Activated CD8-positive, alpha-beta T cell treated with anti-CD3 and anti-CD28 coated beads, Interleukin-2, amount 10 ng/mL, durations not matched to agents 7 days and 5 days (primary cell): ENCODE measurements around the gene C19orf47. TPM values are rescaled to one million over a fixed set of nuclear protein-coding genes. Genes with fewer than 3 reads are reported as not detected.

Experiments
- ATAC-seq: fragments of 150-1000 bp; cut with Tn5 transposase; one replicate; pipeline ENCODE4 v1.10.0; 2021; ENCODE audit warnings: moderate library complexity
- CTCF ChIA-PET: fragments of 350-600 bp; sonication (Branson Sonifier 250); formaldehyde crosslinking; loops from one replicate; lab custom pipeline; 2021; ENCODE audit warnings: antibody characterized with exemption; lab: Charles Lee
- POLR2A ChIA-PET: fragments of 350-600 bp; sonication (Branson Sonifier 250); formaldehyde crosslinking; loops from one replicate; lab custom pipeline; 2021; ENCODE audit warnings: antibody characterized with exemption; lab: Charles Lee
- DNase-seq: peaks from one replicate; pipeline ENCODE4 v3.0.0-alpha.2; 2020
- H3K27ac Mint-ChIP-seq: one replicate; pipeline ENCODE4 v1.8.0; 2021; ENCODE audit warnings: mild to moderate bottlenecking, mixed read lengths
- H3K27me3 Mint-ChIP-seq: one replicate; pipeline ENCODE4 v1.8.0; 2021; ENCODE audit warnings: low read depth, mixed read lengths
- H3K36me3 Mint-ChIP-seq: one replicate; pipeline ENCODE4 v1.8.0; 2021; ENCODE audit warnings: low read depth, mixed read lengths
- H3K4me1 Mint-ChIP-seq: one replicate; pipeline ENCODE4 v1.8.0; 2021; ENCODE audit warnings: low read depth, mixed read lengths
- H3K4me3 Mint-ChIP-seq: one replicate; pipeline ENCODE4 v1.8.0; 2021; ENCODE audit warnings: mild to moderate bottlenecking, mixed read lengths
- H3K9me3 Mint-ChIP-seq: one replicate; pipeline ENCODE4 v1.8.0; 2022; ENCODE audit warnings: mixed read lengths; ENCODE audit not compliant: insufficient read depth
- microRNA-seq: library from miRNA; unstranded; fragments of <30 nt; microRNA quantifications from one replicate; pipeline ENCODE4 v1.2.0, GENCODE V29; 2022
- total RNA-seq, 2 experiments: library from RNA; stranded (reverse); gene quantifications; one replicate each; pipeline ENCODE4 v1.2.3, GENCODE V29; 2021

Gene C19orf47
- total RNA-seq, 2 experiments from 2014 or later: 27.7 to 28.3 TPM

DNA sequence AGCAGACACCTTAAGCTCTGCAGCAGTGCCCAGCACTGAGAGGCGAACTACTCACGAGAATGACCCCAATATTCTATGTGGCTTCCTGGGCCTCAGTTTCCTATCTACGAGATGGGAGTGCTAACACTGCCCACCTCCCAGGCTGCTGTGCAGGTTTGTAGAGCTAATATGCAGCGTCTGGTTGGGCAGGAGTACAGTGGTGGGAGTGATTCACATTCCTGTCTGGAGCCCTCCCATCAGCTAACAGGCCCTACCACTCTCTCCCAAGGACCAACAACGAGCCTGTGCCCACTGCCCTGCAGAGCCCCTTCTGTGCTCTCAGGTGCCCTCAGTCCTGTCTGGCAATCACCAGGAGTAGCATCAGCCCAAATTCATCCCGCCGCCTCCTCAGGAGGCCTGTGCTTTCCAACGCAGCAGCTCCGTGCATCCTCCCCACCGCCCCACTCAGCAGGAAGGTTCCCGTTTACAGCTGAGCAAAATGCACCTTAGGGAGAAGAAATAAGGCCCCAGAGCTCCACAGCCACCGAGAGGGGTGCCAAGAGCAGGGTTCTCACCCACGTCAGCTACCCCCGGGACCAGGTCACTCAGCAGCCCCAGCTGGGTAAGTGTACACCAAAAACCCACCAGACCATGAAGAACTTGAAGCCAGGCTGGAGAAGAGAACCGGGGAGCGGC is 69.7 kb downstream of the C19orf47 start:
- H3K4me1 Mint-ChIP-seq: peaks cover 64% of the 10 kb centered on the region
- no peak for DNase-seq
- no peaks in the 10 kb centered on the region for H3K27me3 Mint-ChIP-seq
- peak overlapping the region; percentile 34 for H3K27ac Mint-ChIP-seq
- peaks cover 5% of the 10 kb centered on the region for H3K36me3 Mint-ChIP-seq
- ATAC-seq: no peak
- POLR2A ChIA-PET: no interaction called here
- H3K4me3 Mint-ChIP-seq: no peak overlapping the region
- CTCF ChIA-PET: no interaction called here
- H3K9me3 Mint-ChIP-seq: no peaks in the 10 kb centered on the region

DNA sequence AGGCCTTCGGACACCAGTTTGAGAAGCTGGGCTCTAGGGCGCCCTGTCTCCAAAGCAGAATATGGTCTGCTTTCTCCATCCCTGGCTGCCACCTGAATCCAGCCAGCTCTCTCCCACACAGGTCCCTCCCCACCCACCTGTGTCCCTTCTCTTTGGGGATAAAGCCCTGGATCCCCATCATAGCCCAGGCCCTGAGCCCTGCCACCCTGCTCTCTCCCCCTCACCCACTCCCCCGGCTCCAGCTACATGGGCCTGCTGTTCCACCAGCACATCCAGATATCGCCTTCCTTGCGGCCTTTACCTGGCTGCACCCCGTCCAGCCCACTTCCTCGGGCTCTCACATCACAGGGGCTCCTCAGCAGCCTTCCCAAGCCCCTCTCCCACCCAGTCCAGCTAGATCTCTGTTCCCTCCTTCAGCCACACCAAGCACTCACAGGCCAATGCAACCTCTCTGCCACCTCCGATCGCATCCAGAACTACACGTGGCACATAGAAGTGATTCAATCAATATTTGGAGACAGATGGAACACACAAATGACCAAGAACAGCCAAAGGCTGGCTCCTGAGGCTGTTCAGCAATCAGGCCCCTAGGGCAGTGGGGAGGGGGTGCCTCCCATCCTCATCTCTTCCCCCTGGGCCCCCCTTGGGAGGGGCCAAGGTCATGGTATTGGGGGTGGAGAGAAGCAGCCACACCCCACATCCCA is 70.7 kb downstream of the C19orf47 start:
- POLR2A ChIA-PET: no interaction called here
- Mint-ChIP-seq H3K4me3 (no peak overlapping the region), H3K27ac (peak overlapping the region; percentile 7), H3K9me3 (no peaks in the 10 kb centered on the region), H3K4me1 (peaks cover 57% of the 10 kb centered on the region), H3K36me3 (peaks cover 5% of the 10 kb centered on the region), H3K27me3 (no peaks in the 10 kb centered on the region)
- CTCF ChIA-PET: no interaction called here
- no peak for DNase-seq
- ATAC-seq: no peak

DNA sequence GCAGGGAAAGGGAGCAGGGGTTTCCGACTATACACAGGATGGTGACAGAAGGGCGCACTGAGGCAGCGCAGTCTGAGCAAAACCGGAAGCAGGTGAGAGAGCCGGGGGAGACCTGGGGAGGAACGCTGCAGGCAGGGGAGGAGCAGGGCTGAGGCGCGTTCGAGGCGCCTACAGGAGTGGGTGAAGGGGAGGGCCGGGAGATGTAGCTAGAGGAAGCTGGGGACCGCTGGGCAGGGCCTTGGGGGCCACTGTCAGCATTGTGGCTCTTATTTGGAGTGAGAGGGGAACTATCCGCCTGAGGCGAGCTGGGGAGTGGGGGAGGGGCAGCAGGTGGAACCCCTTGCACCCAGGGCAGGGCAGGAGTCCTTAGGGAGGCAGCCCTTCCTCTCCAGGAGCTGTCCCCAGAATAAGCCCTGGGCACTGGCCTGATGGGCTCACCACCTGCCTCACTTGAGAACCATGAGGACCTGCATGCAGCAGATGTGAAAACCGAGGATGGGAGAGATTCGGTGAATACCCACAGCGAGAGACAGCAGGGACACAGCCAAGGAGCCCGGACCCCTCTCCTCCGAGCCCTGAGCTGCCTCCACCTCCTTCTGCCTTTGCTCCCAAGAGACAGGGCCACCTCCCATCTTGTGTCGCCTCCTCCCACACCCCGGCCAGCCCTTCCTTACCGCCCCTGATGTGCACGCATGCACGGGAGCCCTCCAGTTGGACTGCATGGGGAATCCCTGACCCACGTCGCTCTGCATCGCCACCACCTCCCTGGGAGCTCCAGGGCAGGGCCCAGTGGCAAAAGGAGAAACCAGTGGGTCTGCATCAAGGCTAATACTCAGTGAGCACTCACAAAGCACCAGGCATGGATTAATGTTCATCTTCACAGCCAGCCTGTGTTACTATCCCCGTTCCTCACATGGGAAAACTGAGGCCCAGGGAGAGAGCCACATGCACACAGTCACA is 73.3 kb downstream of the C19orf47 start:
- peak; percentile 81 for ATAC-seq
- Mint-ChIP-seq H3K9me3 (no peaks in the 10 kb centered on the region), H3K4me1 (peaks cover 53% of the 10 kb centered on the region), H3K27me3 (no peaks in the 10 kb centered on the region), H3K4me3 (peak overlapping the region; percentile 50), H3K27ac (peak overlapping the region; percentile 85), H3K36me3 (peaks cover 9% of the 10 kb centered on the region)
- DNase-seq: peak; percentile 71
- ChIA-PET POLR2A (interaction anchor here (1.4 kb wide), 1 partner anchor 10 kb away, joined by 4 read pairs; the partner anchor contains the start of gene AKT2), CTCF (interaction anchor here (0.5 kb wide), 1 partner anchor 129 kb away, joined by 3 read pairs; no protein-coding TSS in a partner anchor)

DNA sequence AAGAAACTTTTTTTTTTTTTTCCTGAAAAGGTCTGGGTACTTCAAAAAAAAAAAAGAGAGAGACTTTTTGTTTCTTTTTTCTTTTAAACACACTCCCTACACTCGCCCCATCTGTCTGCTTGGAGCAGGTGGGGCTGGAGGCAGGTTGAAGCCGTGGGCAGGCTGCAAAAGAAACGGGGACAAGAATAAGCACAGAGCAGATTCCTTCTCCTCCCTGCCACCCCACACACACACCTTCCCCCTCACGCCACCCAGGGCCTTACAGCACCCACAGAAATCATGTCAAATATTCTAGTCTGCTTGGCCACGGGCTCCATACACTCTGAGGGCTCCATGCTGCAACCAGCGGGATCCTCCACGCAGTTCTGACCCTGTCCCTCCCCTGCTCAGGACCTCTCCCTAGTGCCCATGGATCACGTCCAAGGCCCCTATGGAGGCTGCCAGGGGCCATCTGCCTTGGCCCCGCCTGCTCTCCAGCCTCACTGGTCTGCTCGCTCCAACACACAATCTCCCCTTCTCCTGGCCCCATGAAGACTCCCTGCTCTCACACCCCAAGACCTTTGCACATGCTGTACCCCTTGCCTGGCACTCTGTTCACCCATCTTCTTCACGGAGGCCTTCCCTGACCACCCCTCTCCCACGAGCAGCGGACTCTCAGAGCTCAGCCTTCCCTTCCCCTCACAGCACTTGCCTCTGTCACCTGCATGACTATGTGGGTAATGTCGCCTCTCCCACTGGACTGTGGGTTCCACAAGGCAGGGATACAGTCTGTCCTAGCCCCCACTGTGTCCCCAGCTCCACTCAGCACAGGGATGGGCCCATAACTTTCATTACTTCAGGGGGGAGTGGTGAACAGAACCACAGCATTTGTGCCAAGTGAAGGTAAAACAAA is 74.5 kb downstream of the C19orf47 start:
- Mint-ChIP-seq H3K4me3 (no peak overlapping the region), H3K36me3 (peaks cover 14% of the 10 kb centered on the region)

DNA sequence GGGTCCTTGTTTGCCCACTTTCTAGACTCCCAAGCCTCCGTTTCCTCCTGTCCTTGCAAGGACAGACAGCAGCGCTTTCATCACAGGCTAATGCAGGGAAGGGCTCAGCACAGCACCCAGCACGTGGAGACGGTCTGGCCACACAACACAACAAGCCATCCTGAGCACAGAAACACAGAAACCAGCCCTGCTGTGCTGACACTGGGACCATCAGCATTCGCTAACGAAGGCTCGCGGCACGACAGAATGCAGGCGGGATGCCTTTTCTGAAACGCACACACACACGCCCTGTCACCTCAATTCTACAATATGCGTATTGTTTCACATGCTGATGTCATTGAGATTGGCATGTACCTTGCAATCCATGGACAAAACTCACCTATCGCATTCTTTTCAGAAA is 75.9 kb downstream of the C19orf47 start:
- peaks cover 14% of the 10 kb centered on the region for H3K36me3 Mint-ChIP-seq
- H3K9me3 Mint-ChIP-seq: no peaks in the 10 kb centered on the region
- H3K4me3 Mint-ChIP-seq: no peak overlapping the region
- peaks cover 44% of the 10 kb centered on the region for H3K4me1 Mint-ChIP-seq
- DNase-seq (no peak), ATAC-seq (no peak)
- ChIA-PET CTCF (interaction anchor here (2.9 kb wide), 1 partner anchor 33 kb away, joined by 7 read pairs; no protein-coding TSS in a partner anchor), POLR2A (no interaction called here)
- no peaks in the 10 kb centered on the region for H3K27me3 Mint-ChIP-seq
- no peak overlapping the region for H3K27ac Mint-ChIP-seq

More for the DNA sequence above, 74.5 kb downstream of the C19orf47 start:
- H3K27me3 Mint-ChIP-seq: no peaks in the 10 kb centered on the region
- H3K9me3 Mint-ChIP-seq: no peaks in the 10 kb centered on the region
- ChIA-PET CTCF (interaction anchor here (0.5 kb wide), 1 partner anchor 128 kb away, joined by 3 read pairs; no protein-coding TSS in a partner anchor), POLR2A (no interaction called here)
- H3K27ac Mint-ChIP-seq: peak overlapping the region; percentile 85
- H3K4me1 Mint-ChIP-seq: peaks cover 52% of the 10 kb centered on the region
- no peak for DNase-seq
- ATAC-seq: no peak

DNA sequence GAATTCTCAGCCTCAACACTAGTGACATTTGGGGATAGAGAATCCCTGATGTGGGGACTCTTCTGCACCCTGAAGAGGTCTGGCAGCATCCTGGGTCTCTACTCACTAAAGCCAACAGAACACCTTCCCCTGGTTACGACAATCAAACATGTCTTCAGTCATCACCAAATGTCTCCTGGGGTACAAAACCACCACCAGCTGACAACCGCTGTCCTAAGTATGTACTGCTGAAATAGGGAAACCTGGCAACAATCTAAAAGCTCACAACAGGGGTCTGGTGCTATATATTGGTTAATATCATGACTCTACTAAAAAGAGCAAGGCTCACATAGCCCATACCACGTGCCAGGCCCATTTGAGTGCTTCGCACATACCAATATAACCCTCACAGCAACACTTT is 76.5 kb downstream of the C19orf47 start:
- DNase-seq (no peak), ATAC-seq (no peak)
- H3K4me1 Mint-ChIP-seq: peaks cover 42% of the 10 kb centered on the region
- peaks cover 14% of the 10 kb centered on the region for H3K36me3 Mint-ChIP-seq
- ChIA-PET CTCF (interaction anchor here (2.9 kb wide), 1 partner anchor 33 kb away, joined by 7 read pairs; no protein-coding TSS in a partner anchor), POLR2A (no interaction called here)
- H3K27me3 Mint-ChIP-seq: no peaks in the 10 kb centered on the region
- H3K9me3 Mint-ChIP-seq: no peaks in the 10 kb centered on the region
- no peak overlapping the region for H3K27ac Mint-ChIP-seq
- no peak overlapping the region for H3K4me3 Mint-ChIP-seq

DNA sequence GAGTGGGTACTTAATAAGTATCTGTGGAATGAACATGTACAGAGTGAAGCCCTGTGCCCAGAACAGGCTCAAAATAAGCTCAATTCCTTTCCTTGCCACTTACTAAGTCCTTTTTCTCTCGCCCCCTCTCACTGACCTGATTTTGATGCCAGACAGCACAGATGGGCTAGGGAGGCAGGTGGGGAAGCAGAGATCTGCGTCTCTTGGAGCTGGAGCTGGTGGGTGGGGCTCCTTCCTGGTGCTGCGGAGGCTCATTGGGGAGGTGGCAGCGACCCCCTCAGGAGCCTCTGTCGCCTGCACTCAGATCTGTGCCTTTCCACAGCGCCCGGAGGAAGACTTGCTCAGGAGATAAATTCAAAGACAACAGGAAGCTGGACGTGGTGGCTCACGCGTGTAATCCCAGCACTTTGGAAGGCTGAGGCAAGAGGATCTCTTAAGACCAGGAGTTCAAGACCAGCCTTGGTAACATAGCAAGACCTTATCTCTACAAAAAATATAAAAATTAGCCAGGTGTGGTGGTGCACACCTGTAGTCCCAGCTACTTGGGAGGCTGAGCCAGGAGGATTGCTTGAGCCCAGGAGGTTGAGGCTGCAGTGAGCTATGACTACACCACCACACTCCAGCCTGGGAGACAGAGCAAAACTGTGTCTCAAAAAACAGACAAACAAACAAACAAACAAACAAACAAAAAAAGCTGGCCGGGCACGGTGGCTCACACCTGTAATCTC is 77.7 kb downstream of the C19orf47 start:
- no peak for ATAC-seq

More for the DNA sequence above, 77.7 kb downstream of the C19orf47 start:
- POLR2A ChIA-PET: no interaction called here
- CTCF ChIA-PET: interaction anchor here (1.5 to 2.9 kb wide), 2 partner anchors 13 to 34 kb away, joined by 3 to 7 read pairs; no protein-coding TSS in a partner anchor
- Mint-ChIP-seq H3K27me3 (no peaks in the 10 kb centered on the region), H3K36me3 (peaks cover 14% of the 10 kb centered on the region), H3K9me3 (no peaks in the 10 kb centered on the region), H3K27ac (no peak overlapping the region), H3K4me3 (no peak overlapping the region), H3K4me1 (peaks cover 39% of the 10 kb centered on the region)
- DNase-seq: no peak

Small RNAs within 50 kb of the gene (microRNA-seq; reads per million reads assigned to microRNA genes)
- gene MIR641 (137 reads per million, percentile 65 among the genes with 10 or more reads in this experiment), gene MIR6796 (not detected)

Other genes starting within 250 kb of the C19orf47 start
- gene MAP3K10, start 157.0 kb downstream of the C19orf47 start, total RNA-seq: 10 to 100 TPM; 16.2 to 18.4 TPM
- gene TTC9B, start 130.0 kb downstream of the C19orf47 start, total RNA-seq: not detected
- gene CCNP, start 121.7 kb downstream of the C19orf47 start, total RNA-seq: under 1 TPM; 0.39 to 0.68 TPM
- gene AKT2, start 63.1 kb downstream of the C19orf47 start, total RNA-seq: 100 to 1,000 TPM; 137 to 139 TPM
- 10 to 100 TPM; 65.1 to 70.0 TPM for gene PLD3, start 298 bp upstream of the C19orf47 start, total RNA-seq
- gene HIPK4, start 41.8 kb upstream of the C19orf47 start, total RNA-seq: under 1 TPM in 1 of 2 experiments, not detected in 1; 0.10 TPM
- gene PRX, start 65.0 kb upstream of the C19orf47 start, total RNA-seq: 1 to 10 TPM in 1 of 2 experiments, under 1 TPM in 1; 0.84 to 1.1 TPM
- gene SERTAD1, start 77.6 kb upstream of the C19orf47 start, total RNA-seq: 10 to 100 TPM in 1 of 2 experiments, 1 to 10 TPM in 1; 9.3 to 10.1 TPM
- 10 to 100 TPM; 10.0 to 11.9 TPM for gene SERTAD3, start 95.9 kb upstream of the C19orf47 start, total RNA-seq
- 10 to 100 TPM; 15.1 to 16.5 TPM for gene BLVRB, start 117.3 kb upstream of the C19orf47 start, total RNA-seq
- gene SPTBN4, start 118.6 kb upstream of the C19orf47 start, total RNA-seq: under 1 TPM in 1 of 2 experiments, not detected in 1; 0.47 TPM
- gene SHKBP1, start 228.5 kb upstream of the C19orf47 start, total RNA-seq: 100 to 1,000 TPM; 116 to 124 TPM